HG02973 (cell line): ENCODE results near the gene DCAF10.
"Not testable (repeated sequence)": the region's sequence is repeated elsewhere in the genome, so short reads cannot be mapped to it uniquely, and the experiment has no call there.

ENCODE experiments used
- ATAC-seq: cut with Tn5 transposase; IDR thresholded peaks from one replicate; pipeline ENCODE4 v1.9.1; 2021; ENCODE audit warnings: moderate library complexity; ENCODE audit not compliant: unreplicated experiment

DCAF10 gene

DNA sequence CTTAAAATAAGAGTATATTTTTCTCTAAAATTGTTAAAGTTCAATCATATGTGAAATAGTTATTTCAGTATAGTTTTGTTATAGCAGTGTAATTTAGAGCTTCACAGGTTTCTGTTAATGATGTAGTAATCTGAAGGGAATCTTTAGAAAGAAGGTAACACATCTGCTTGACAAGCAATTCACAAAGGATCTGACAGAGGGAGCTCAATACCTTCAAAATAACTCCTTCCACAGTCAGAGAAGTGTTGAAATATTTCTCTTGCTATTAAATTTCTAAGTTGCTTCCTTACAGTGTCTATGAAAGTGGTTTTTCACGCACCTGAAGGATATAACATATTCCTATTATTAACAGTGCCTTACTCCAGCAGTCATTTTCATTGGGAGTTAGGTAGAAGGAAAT is 58.4 kb downstream of the DCAF10 start:
- ATAC-seq = no peak

- ATAC-seq = no peak
These were observed 61.9 kb downstream of the DCAF10 start for GRCh38 chr9:37862530-37862929.

DNA sequence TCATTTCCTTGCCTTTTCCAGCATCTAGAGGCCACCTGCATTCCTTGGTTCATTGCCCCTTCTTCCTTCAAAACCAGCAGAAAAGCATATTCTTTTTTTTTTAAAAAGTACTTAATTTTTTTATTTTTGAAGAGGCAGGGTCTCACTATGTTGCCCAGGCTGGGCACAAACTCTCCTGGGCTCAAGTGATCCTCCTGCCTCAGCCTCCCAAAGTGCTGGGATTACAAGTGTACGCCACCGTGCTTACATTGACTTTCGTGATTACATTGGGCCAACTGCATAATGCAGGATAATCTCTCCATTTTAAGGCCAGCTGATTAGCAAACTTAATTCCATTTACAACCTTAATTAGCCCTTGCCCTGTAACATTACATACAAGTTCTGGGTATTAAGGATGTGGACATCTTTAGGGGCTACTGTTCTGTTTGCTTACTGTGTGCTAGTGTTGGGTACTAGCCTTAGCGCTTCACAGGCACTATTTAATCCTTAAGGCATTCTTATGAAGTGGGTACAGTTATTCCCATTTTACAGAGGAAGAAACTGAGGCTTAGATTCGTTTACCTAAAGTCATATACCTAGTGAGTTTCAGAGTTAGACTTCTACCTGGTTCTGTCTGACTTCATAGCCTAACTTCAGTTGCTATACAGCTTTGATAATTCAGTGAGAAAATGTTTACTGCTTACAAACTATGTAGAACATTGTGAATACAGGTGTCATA is 69.6 kb downstream of the DCAF10 start:
- no peak for ATAC-seq

DNA sequence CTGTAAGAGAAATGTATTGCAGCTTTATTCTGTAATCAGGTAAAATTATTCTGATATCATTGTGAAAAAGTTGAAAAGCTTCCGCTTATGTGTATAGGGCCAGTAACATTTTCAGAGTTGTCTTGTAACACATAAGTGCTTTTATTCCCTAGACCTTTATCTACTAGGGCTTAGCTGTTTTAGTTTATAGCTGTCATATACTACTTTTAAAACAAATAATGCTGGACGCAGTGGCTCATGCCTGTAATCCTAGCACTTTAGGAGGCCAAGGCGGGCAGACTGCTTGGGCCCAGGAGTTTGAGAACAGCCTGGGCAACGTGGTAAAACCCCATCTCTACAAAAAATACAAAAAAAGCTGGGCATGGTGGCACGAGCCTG is 70.2 kb downstream of the DCAF10 start:
- ATAC-seq = no peak

DNA sequence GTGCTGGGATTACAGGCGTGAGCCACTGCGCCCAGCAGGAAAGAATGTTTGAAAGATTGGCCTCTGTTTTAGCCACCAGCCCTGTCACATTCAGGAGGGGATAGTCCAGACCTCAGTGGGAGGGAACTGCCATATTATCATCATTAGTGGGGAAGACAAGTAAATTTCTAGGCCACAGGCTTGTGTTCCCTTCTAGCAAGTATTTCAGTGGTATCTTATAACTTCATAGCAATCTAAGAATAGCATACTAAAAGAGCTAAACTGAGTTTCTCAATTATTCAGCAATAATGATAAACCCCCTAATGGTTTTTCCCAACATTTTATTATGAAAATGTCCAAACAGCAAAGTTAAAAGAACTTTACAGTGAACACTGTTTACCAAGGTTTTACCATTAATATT is 73.4 kb downstream of the DCAF10 start:
- no peak for ATAC-seq

DNA sequence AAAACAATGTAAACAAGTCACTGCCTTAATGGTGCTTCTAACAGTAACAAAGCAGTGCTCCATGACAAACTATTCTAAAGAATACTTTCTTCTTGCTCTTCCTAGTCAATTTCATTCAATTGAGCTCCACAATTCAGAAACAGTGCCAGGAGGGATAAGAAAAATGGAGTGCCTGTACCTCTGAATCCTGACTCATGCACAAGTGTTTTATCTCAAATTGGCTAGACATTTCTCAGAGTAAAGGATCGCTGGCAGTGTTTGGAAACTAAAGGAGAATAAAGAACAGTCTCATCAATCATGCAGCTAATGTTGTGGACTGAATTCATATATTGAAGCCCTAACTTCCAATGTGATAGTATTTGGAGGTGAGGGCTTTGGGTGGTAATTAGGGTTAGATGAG is 75.8 kb downstream of the DCAF10 start:
- no peak for ATAC-seq

DNA sequence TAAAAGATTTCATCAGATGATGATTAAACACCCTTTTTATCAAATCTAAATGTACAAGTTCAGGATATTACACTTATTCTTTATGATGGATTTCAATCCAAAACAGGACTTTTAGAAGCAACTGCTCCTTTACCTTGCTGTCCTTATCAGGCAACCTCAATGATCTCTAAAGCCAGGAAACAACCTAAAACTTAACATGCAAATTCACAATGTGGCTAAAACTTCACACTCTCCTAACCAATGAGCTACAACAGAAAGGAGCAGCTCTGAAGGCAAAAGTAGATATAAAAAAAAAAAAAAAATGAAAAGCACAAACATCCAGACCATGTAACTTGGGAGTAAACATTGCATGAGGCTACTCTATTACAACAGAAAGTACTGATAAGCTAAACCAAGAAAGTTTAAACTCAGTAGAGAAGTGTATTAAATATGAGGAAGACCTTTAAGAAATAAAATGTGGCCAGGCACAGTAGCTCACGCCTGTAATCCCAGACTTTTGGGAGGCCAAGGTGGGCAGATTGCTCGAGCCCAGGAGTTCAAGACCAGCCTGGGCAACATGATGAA is 80.4 kb downstream of the DCAF10 start:
- no peak for ATAC-seq

DNA sequence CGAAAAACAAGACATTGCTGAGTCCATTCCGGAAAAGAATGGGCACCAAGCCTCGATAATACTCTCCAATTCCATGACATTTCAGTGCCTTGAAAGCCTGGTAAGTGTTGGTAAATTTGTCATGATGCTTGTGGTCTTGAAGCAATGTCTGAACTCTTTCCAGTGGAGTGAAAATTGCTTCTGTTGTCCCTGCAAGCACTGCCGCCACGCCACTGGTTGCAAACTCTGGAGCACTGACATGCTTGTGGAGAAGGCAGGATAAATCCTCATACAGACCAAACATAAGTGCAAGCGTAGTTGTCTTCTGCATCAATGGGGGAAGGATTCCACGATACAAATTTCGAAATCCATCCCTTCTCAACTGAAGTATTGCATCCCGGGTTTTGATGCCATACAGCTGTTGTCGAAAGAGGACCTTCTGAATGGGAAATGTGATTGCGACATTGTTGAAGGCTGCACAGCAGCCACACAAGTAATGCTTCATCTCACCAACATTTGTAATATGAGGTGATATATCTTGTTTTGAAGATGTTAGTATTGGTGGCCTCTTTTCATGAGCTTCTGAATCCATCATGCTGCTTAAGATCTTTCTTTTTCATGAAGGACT is 87.5 kb downstream of the DCAF10 start:
- not testable (repeated sequence) for ATAC-seq

DNA sequence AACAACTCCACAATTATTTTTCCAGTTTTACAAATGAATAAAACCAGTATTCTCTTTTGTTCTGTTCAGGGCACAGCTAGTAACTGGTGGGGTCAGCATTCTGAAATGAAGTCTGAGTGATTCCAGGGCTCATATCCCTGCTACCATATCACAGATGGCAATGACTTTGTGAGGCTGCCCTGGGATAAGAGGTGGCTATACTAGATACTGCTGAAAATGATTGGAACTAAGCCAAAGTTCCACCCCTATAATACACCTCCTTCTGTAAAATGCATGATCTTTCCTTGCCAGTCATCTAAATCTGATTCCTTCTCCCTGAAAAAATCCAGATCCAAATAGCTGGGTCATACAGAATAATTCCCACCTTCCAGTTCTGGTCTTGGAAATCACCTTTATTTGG is 88.9 kb downstream of the DCAF10 start:
- ATAC-seq = no peak

GRCh38 chr9:37891042-37891441 is 90.4 kb downstream of the DCAF10 start:
- not testable (repeated sequence) for ATAC-seq

- no peak for ATAC-seq
These were observed 91.5 kb downstream of the DCAF10 start for GRCh38 chr9:37892063-37892462.

DNA sequence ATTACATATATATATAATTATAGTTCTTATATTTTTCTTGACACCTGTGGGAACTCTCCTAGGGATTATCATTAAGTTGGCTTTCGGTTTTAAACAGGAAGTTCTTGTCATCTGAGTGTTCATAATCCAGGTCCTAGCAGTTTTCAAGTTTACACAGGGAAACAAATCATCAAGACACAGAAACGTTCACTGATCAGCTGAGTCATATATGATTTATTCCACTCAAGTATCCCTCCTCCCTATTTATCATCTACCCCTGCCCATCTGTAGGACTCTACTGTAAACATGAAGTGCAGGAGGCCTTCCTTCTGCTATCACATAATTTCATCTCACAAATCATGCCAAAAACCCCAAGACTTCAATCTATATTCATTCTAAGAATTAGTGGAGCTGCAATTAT is 97.1 kb downstream of the DCAF10 start:
- ATAC-seq = no peak

DNA sequence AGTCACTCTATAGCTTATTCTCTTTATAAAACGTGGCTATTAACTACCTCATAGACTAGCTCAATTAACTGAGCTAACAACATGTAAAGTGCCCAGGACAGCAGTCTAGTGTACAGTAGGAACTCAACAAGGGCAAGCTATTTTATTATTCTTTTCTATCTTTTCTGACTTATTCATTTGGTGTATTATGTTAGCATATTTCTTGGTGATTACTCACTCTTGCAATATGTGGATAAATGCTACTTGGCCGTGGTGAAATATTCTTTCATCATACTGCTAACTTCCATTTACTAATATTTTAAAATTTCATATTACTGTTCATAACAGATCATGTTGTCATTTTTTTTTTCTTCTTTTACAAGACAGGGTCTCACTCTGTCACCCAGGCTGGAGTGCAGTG is 98.4 kb downstream of the DCAF10 start:
- ATAC-seq = no peak

- ATAC-seq = no peak
These were observed 101.5 kb downstream of the DCAF10 start for GRCh38 chr9:37902131-37902530.

- ATAC-seq = peak; percentile 6
These were observed 102.4 kb downstream of the DCAF10 start for GRCh38 chr9:37902796-37903646.

GRCh38 chr9:37903647-37904444 is 103.2 kb downstream of the DCAF10 start, which contains the start of gene SLC25A51:
Gene SLC25A51 (minus strand): TSS chr9:37904127. CDS start chr9:37888550, 15,577 bp downstream.
- peak; percentile 76 for ATAC-seq

DNA sequence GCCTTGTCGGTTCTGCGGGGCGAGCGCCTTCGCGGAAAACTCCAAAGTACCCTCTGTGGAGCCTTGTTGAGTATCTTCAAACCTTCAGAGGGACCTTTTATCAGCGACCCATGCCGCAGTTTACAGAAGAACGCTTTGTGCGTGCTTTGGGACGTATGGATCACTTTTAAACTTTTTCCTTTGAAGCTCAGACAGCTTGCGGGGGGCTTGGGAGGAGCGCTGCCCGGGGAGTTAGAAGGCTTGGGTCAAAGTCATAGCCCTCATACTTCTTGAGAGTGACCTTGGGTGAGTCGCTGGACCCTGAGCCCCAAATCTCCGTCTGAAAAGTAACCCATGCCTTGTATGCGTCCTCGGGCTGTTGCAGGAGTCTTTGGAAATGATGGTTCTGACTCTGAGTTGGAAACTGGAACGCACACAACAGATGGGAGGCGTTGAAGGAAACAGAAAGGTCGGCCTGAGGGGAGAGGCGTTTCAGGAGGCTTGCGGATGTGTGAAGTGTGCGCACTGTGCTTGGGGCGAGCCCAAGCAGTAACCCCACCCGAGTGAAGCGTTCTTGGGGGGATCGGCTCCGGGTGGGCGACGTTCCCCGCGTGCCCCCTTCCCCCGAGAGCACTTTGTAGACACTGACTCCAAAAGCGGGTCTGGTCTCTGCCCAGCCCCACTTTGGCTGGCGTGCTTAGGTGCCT is 104.0 kb downstream of the DCAF10 start:
- no peak for ATAC-seq

- no peak for ATAC-seq
These were observed 104.5 kb downstream of the DCAF10 start for GRCh38 chr9:37905131-37905505.

DNA sequence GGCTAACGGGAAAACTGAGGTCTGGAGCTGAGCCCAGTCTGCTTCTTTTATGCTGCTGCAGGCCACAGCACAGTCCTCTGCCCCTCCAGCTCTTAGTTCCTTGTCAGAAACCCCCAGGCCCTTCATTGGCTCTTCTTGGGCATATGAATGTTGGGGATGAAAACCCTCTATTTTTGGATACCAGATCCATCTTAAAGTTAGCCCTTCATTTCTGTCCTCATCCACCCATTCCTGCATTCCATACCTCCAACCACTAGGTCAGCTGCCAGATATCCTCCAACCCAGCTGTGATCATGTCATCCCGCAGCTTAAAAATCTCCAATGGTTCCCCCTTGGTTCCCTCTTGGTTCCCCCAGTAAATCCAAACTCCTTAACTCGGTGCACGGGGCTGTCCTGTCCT is 105.2 kb downstream of the DCAF10 start:
- ATAC-seq = no peak
